GM19238 (cell line): Measurements from ENCODE around the gene VCAM1.
"Not testable (repeated sequence)": the region's sequence is repeated elsewhere in the genome, so short reads cannot be mapped to it uniquely, and the experiment has no call there.

Experiments used
- DNase-seq: peaks from one replicate; pipeline ENCODE4 v3.0.0; 2011; ENCODE audit warnings: low spot score; ENCODE audit not compliant: insufficient read length

VCAM1 gene

DNA sequence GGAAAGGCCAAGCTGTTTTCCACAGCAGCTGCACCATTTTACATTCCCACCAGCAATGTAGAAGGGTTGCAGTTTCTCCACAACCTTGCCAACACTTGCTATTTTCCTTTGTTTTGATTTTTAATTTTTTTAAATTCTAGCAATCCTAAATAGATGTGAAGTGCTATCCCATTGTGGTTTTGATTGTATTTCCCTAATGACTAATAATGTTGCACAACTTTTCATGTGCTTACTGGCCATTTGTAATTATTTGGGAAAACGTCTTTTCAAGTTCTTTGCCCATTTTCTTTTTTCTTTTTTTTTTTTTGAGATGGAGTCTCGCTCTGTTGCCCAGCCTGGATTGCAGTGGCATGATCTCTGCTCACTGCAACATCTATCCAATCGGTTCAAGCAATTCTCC, 53.9 kb downstream of the VCAM1 start:
- DNase-seq = no peak

DNA sequence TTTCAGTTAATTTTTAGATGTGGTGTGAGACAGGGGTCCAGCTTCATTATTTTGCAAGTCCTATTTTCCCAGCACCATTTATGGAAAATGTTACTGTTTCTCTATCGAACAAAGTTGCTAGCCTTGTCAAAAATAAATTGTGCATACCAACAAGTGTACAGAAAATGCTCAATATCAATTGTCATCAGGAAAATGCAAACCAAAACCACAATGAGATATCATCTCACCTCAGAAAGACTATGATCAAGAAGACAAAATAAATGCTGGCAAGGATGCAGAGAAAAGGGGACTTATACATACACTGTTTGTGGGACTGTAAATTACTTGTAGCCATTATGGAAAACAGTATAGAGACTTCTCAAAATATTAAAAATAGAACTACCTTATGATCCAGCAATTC, 54.8 kb downstream of the VCAM1 start:
- no peak for DNase-seq

DNA sequence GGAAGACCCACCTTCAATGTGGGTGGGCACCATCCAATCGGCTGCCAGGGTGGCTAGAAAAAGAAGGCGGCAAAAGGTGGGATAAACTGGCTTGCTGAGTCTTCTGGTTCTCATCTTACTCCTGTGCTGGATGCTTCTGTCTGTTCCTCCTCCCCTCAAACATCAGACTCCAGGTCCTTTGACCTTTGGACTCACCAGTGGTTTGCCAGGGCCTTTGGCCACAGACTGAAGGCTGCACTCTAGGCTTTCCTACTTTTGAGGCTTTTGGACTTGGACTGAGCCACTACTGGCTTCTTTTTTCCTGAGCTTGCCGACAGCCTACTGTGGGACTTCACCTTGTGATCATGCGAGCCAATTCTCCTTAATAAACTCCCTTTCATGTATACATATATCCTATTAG, 55.9 kb downstream of the VCAM1 start:
- no peak for DNase-seq

DNA sequence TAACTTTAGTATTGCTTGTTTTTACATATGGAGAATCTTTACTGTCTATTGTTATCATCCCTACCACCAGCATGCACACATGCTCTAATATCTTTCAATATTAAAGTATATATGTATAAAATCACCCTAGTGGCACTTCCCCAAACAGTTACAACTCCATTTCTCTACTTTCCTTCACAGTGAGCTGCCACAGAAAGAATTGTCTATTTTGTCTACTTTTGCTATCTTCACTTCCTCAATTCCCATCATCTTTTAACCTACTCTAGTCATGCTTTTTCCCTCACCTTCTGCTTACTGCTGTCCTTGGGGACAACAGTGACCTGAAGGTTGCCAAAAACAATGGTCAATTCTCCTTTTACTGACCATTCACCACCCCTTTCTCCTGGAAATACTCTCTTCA, 59.2 kb downstream of the VCAM1 start:
- no peak for DNase-seq

- no peak for DNase-seq
Observed at GRCh38 chr1:100780814-100781213, 61.3 kb downstream of the VCAM1 start.

DNA sequence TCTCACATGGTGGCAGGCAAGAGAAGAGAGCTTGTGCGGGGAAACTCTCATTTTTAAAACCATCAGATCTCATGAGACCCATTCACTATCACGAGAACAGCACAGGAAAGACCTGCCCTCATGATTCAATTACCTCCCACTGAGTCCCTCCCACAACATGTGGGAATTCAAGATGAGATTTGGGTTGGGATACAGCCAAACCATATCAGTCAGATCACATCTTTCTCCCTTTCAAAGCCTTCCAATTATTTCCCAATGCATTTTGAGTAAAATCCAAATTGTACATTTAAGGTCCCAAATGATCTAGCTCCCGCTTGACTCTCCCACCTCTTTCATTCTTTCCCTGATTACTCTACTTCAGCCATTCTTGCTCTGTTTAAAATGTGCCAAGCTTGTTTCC, 62.2 kb downstream of the VCAM1 start:
- not testable (repeated sequence) for DNase-seq

GRCh38 chr1:100782473-100783039, 63.0 kb downstream of the VCAM1 start:
- no peak for DNase-seq

GRCh38 chr1:100785470-100786052, 66.0 kb downstream of the VCAM1 start:
- DNase-seq = no peak

DNA sequence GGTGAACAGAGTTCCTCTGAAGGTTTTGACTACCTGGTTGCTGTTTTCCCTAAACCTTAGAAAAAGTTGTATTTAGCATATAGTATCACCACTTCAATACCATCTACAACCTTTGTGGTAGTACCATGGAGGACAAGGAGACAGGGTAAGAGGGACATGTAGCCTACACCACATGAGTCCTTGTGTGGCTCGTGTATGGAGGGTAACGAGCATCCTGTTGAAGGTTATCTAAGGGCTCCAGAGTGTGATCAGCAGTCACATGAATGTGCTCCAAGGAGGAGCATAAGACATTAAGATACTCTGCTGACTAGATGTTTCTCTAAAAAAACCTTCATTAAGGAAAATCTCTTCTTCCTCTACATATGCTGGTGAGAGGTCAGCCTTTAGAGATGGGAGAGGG, 67.3 kb downstream of the VCAM1 start:
- no peak for DNase-seq
